Heart right ventricle (tissue), 16 donors: ENCODE data around the gene PFDN1. TPM values are rescaled to one million over a fixed set of nuclear protein-coding genes. Genes with fewer than 3 reads are reported as not detected.
A peak's percentile ranks its signal among the peaks of the same experiment; 100 is the strongest.
"Not testable (repeated sequence)": the region's sequence is repeated elsewhere in the genome, so short reads cannot be mapped to it uniquely, and the experiment has no call there.

ENCODE experiments used
- ATAC-seq, 8 donors: fragments of 200-7000 bp; cut with Tn5 transposase; one replicate each; pipeline ENCODE4 v1.9.1; 2020; ENCODE audit warnings: mild to moderate bottlenecking in 8 of 8, moderate library complexity in 8 of 8, moderate number of reproducible peaks in 1 of 8
- DNase-seq, 2 donors: peaks; one replicate each; pipeline ENCODE4 v3.0.0-alpha.2; 2020
- H3K27ac ChIP-seq, 10 donors: fragments of 200-600 bp; sonication (generic) in 2 of 10; one replicate each; pipeline versions ENCODE4 v1.5.0 to v1.8.0; 2020 to 2022; ENCODE audit warnings: mild to moderate bottlenecking in 3 of 10
- H3K27me3 ChIP-seq, 7 donors: fragments of 200-600 bp; one replicate each; pipeline ENCODE4 v1.8.0; 2021 to 2022; ENCODE audit warnings: mild to moderate bottlenecking in 2 of 7
- H3K36me3 ChIP-seq, 9 donors: fragments of 200-600 bp; sonication (generic) in 1 of 9; one replicate each; pipeline versions ENCODE4 v1.5.0 to v1.8.0; 2020 to 2022; ENCODE audit warnings: mild to moderate bottlenecking in 2 of 9
- H3K4me1 ChIP-seq, 9 donors: fragments of 200-600 bp; sonication (generic) in 1 of 9; one replicate each; pipeline versions ENCODE4 v1.5.0 to v1.8.0; 2020 to 2022; ENCODE audit warnings: mild to moderate bottlenecking in 4 of 9
- H3K4me3 ChIP-seq, 10 donors: fragments of 200-600 bp; sonication (generic) in 2 of 10; one replicate each; pipeline versions ENCODE4 v1.5.0 to v1.8.0; 2020 to 2022; ENCODE audit warnings: mild to moderate bottlenecking in 7 of 10, moderate library complexity in 2 of 10
- H3K9me3 ChIP-seq, 11 donors: fragments of 200-600 bp in 10 of 11; sonication (generic) in 2 of 11; one replicate each; pipeline versions ENCODE4 v1.5.0 to v1.8.0; 2013 to 2022; ENCODE audit warnings: mild to moderate bottlenecking in 2 of 11, control low read depth in 1 of 11, moderate library complexity in 1 of 11
- CTCF ChIP-seq, 9 donors: fragments of 200-600 bp; sonication (generic) in 2 of 9; IDR thresholded peaks; one replicate each; pipeline versions ENCODE4 v1.5.0 to v1.8.0; 2021 to 2022; ENCODE audit warnings: antibody characterized with exemption in 9 of 9, mild to moderate bottlenecking in 5 of 9, moderate library complexity in 1 of 9
- WGBS, 2 donors: extraction: QIAGEN DNeasy Blood & Tissue Kit; methylation state at CpG; one replicate each; pipeline ENCODE4 v1.1.7; 2013; ENCODE audit warnings: inconsistent platforms in 1 of 2; 5-methylcytosine and 5-hydroxymethylcytosine counted together
- intact Hi-C, 10 donors: fragments of 100-400 bp; cut with DNase I; formaldehyde crosslinking; loops; one replicate each; pipeline versions ENCODE4 v1.11.1 to v1.14.2; 2022
- polyA plus RNA-seq, 2 donors: library from polyadenylated mRNA; stranded (reverse); fragments of 200-250 nt; gene quantifications; one replicate each; pipeline ENCODE4 v1.2.3, GENCODE V29; 2013
- total RNA-seq, 10 donors: library from RNA; stranded (reverse); fragmentation: NEBNext Ultra II Directional in 3 of 10; extraction: Animal tissue kit (Norgen Biotek cat#: 25700) in 3 of 10; gene quantifications; one replicate each; pipeline versions ENCODE4 v1.2.1 to v1.2.4, GENCODE V29; 2021 to 2023
- donor health status: Arrhythmogenic right ventricular cardiomyopathy.
- donor health status: ischemic (EF 13 %, LVEDD 7.1; RV severe dilation, severe dysfunction).
- donor health status: healthy with polysubstance abuse.
- donor health status: DM: no; HTN: yes; CAD: no.
- donor health status: DM: no; HTN: no; CAD: no.
- donor health status: ischemic (EF 25% LVEDD 6.9; RV normal size, moderate dysfunction).
- donor health status: ischemic (EF 25% LVEDD 5.7; RV mildly dilated, moderate dysfunction).
- donor health status: healthy.
- donor health status: DM: yes; HTN: yes; CAD: no.
- donor health status: Ischemic cardiomyopathy.
- donor health status: ischemic (EF 35%, LVEDD 5.7; RV mildly dilated, moderate dysfunction).
- donor health status: nonischemic (EF 11% LVEDD 7.7; RV severe dilation, severe dysfunction).
- donor health status: DM: yes; HTN: yes; CAD: no.
- donor health status: PGD.
- donor health status: ischemic (EF 29% LVEDD 5.4; RV normal size, mild dysfunction).
- donor health status: nonischemic (EF 23%, LVEDD 6.1; RV moderate dilation, normal function).

PFDN1 gene
- total and polyA plus RNA-seq, 12 donors, result 56.8 to 100 (median 80.7) TPM

- no peak for TF ChIP-seq CTCF (IDR thresholded peaks at IDR 0.05)
- Histone ChIP-seq H3K4me3 (no peak overlapping the region), H3K36me3 (peaks cover 0 to 13% (median 0%) of the 10 kb centered on the region in 9 donors), H3K4me1 (peaks cover 0 to 48% (median 31%) of the 10 kb centered on the region in 9 donors), H3K27me3 (no peaks in the 10 kb centered on the region), H3K9me3 (no peaks in the 10 kb centered on the region), H3K27ac (no peak overlapping the region)
- DNase-seq (no peak), ATAC-seq (no peak)
- 66 to 72% methylated on average over 2 of the region's 2 CpGs for WGBS, 2 donors
- intact Hi-C loops, result no loop called here
Measured at GRCh38 chr5:140202610-140203009, 100.3 kb downstream of the PFDN1 start.

GRCh38 chr5:140202078-140202477 is 100.8 kb downstream of the PFDN1 start:
- DNase-seq, result no peak
- Histone ChIP-seq H3K9me3 (no peaks in the 10 kb centered on the region), H3K36me3 (peaks cover 0 to 15% (median 0%) of the 10 kb centered on the region in 9 donors), H3K4me1 (peaks cover 0 to 44% (median 29%) of the 10 kb centered on the region in 9 donors), H3K27ac (no peak overlapping the region), H3K27me3 (no peaks in the 10 kb centered on the region), H3K4me3 (no peak overlapping the region)
- TF ChIP-seq CTCF (IDR thresholded peaks at IDR 0.05), result no peak
- intact Hi-C loops, result no loop called here
- WGBS, 2 donors, result 74 to 89% methylated on average over 4 of the region's 4 CpGs
- no peak for ATAC-seq

DNA sequence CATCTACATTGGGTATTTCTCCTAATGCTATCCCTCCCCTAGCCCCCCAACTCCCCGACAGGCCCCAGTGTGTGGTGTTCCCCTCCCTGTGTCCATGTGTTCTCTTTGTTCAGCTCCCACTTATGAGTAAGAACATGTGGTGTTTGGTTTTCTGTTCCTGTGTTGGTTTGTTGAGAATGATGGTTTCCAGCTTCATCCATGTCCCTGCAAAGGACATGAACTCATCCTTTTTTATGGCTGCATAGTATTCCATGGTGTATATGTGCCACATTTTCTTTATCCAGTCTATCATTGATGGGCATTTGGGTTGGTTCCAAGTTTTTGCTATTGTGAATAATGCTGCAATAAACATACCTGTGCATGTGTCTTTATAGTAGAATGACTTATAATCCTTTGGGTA is 104.0 kb downstream of the PFDN1 start:
- DNase-seq, H3K27me3 ChIP-seq, H3K27ac ChIP-seq, intact Hi-C loops, H3K4me3 ChIP-seq, H3K9me3 ChIP-seq, ATAC-seq: not testable (repeated sequence)
- WGBS, 2 donors, result 94 to 97% methylated on average over 1 of the region's 1 CpG
- peaks cover 0 to 39% (median 25%) of the 10 kb centered on the region in 9 donors for H3K4me1 ChIP-seq
- peaks cover 0 to 34% (median 5%) of the 10 kb centered on the region in 9 donors for H3K36me3 ChIP-seq

DNA sequence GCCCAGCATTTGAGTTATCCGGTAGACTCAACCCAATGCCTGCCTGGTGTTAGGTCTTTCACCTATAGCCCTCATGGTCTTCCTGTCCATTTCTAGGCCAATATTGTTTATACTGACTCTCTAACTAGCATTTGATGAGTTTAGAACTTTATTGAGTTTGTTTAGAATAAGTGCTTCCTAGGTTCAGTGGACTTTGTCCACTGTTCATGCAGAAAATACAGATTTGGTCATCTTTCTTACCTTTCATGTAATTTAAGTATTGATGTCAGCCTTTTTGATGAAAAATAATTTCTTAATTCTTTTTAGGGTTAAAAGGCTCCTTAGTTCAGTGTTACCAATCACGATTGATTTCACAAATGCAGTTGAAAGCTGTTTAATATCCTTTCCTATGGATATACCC is 105.9 kb downstream of the PFDN1 start:
- H3K4me1 ChIP-seq, result peaks cover 0 to 45% (median 27%) of the 10 kb centered on the region in 9 donors
- no peak overlapping the region for H3K4me3 ChIP-seq
- TF ChIP-seq CTCF (IDR thresholded peaks at IDR 0.05), result no peak
- DNase-seq (no peak), ATAC-seq (no peak)
- H3K27ac ChIP-seq, result peak overlapping the region in 1 of 10 donors; percentile 13
- intact Hi-C loops, result no loop called here
- no peaks in the 10 kb centered on the region for H3K27me3 ChIP-seq
- H3K36me3 ChIP-seq, result peaks cover 0 to 34% (median 5%) of the 10 kb centered on the region in 9 donors
- H3K9me3 ChIP-seq, result no peaks in the 10 kb centered on the region
- WGBS, 2 donors, result 91 to 95% methylated on average over 2 of the region's 2 CpGs

GRCh38 chr5:140196115-140196814 is 106.6 kb downstream of the PFDN1 start:
- H3K27ac ChIP-seq, result peak overlapping the region in 1 of 10 donors; percentile 13
- no peak for ATAC-seq
- TF ChIP-seq CTCF (IDR thresholded peaks at IDR 0.05), result no peak

More at GRCh38 chr5:140196115-140196814, 106.6 kb downstream of the PFDN1 start:
- 49 to 66% methylated on average over 2 of the region's 2 CpGs for WGBS, 2 donors
- Histone ChIP-seq H3K4me1 (peaks cover 1 to 53% (median 30%) of the 10 kb centered on the region in 9 donors), H3K36me3 (peaks cover 0 to 34% (median 5%) of the 10 kb centered on the region in 9 donors), H3K4me3 (no peak overlapping the region), H3K9me3 (no peaks in the 10 kb centered on the region), H3K27me3 (no peaks in the 10 kb centered on the region)
- intact Hi-C loops, result no loop called here
- DNase-seq, result no peak
